ENCODE data around the gene SPIRE2.
"Not testable (repeated sequence)": the region's sequence is repeated elsewhere in the genome, so short reads cannot be mapped to it uniquely, and the experiment has no call there.

SPIRE2 gene

DNA sequence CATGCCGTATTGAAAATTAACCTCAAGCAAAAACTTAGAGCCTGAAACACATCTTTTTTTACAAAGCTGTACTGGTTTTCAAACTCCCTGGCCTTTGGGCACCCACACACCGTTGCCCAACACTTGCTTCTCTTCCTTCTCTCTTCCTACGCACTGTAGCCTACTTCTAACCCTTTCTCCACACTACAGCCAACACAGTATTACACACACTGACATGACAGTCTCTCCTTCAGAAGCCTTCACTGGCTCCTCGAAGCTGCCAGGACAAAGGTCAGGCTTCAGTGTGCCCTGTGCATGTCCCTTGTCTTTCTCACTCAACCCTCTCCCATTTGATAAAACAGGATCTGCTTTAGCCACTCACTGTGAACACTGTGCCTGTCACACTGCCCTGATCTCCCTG is 19.8 kb upstream of the SPIRE2 start:
- no peak for FAIRE-seq

DNA sequence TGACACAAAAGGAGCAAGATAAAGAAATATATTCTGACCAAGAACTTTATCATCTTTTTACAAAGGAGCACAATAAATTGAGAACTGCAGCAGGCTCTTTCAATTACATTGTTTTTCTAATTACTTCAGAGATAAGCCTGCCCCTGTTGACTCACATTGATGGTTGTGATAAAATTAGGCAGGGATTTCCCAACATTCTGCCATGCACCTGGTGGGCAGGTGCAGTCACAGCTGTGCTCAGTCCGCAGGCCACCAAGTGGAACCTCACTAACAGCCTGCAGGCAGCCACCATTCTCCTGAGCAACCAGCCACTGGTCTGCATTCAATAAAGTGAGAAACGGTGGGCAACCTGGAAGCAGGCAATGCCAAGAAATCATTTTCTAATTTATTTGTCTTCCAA is 17.0 kb upstream of the SPIRE2 start:
- no peak for FAIRE-seq

DNA sequence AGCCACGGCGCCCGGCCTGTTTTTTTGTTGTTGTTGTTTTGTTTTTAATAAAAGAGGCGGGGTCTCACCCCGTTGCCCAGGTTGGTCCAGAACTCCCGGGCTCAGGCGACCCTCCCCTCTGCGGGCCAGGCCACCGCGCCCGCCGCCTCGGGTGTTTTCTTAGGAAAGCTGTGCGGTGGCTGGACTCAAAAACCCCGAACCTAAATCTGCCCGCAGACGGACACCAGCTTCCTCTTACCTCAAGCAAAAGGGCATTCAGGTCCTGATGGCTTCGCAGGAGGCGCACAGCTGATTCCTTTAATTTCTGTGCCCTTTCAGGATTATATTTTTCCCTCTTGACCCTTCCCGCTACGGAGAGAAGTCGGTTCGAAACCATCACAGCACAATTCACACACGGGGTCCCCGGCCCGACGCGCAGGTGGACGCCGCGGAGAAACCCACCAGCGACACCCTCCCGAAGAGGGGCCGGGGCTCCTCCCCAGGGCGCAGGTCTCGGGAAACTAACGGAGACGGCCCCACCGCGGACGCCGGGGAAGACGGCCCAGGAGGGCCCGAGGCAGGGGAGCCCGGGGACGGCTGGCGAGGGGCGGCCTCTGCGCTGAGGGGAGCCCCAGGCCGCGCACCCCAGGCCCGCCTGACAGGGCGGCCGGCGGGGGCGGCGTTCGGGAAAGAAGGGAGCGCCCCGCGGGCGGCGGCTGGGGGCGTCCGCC is 12.5 kb upstream of the SPIRE2 start:
- no peak for FAIRE-seq

DNA sequence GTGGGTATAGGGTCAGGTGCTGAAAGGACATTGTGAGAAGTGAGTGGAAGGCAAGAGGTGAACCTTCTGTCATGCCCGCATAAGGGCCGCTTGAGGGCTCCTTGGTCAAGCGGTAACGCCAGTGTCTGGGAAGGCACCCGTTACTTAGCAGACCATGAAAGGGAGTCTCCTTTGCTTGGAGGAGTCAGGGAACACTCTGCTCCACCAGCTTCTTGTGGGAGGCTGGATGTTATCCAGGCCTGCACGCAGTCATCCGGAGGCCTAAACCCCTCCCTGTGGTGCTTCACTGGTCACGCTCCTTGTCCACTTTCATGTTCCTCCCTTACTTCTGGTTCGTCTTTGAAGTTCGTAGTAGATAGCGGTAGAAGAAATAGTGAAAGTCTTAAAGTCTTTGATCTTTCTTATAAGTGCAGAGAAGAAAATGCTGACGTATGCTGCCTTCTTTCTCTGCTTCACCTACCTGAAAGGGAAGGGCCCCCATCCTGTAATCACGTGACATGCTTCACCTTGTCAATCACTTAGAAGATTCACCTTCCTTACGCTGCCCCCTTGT is 9.3 kb upstream of the SPIRE2 start:
- FAIRE-seq: not testable (repeated sequence)

DNA sequence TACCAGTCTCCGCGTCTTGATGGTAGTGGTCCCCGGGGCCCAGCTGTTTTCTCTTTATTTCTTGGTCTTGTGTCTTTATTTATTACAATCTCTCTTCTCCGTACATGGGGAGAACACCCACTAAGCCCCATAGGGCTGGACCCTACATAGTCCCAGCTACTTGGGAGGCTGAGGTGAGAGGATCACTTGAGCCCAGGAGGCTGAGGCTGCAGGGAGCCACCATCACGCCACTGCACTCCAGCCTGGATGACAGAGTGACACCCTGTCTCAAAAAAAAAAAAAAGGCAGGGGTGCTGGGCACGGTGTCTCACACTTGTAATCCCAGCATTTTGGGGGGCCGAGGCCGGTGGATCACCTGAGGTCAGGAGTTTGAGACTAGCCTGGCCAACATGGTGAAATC is 8.8 kb upstream of the SPIRE2 start:
- FAIRE-seq: not testable (repeated sequence)

DNA sequence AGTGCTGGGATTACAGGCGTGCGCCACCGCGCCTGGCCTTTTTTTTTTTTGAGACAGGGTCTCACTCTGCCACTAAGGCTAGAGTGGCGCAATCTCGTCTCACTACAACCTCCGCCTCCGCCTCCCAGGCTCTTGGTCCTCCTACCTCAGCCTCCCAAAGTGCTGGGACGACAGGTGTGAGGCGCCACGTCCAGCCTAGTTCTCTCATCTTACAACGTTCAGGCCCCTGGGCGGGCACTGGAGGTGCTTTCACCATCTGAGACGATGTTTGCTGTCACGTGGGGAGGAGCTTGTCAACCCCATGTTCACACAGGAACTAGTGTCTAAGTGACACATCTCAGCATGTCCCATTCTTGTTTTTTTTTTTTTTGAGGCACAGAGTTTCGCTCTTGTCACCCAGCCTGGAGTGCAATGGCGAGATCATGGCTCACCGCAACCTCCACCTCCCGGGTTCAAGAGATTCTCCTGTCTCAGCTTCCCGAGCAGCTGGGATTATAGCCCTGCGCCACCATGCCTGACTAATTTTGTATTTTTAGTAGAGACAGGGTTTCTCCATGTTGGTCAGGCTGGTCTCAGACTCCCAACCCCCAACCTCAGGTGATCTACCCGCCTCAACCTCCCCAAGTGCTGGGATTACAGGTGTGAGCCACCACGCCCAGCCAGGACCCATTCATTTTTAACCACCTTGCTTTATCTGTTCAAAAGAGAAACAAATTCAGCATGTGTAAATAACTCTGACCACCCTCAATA is 6.7 kb upstream of the SPIRE2 start:
- FAIRE-seq: no peak

DNA sequence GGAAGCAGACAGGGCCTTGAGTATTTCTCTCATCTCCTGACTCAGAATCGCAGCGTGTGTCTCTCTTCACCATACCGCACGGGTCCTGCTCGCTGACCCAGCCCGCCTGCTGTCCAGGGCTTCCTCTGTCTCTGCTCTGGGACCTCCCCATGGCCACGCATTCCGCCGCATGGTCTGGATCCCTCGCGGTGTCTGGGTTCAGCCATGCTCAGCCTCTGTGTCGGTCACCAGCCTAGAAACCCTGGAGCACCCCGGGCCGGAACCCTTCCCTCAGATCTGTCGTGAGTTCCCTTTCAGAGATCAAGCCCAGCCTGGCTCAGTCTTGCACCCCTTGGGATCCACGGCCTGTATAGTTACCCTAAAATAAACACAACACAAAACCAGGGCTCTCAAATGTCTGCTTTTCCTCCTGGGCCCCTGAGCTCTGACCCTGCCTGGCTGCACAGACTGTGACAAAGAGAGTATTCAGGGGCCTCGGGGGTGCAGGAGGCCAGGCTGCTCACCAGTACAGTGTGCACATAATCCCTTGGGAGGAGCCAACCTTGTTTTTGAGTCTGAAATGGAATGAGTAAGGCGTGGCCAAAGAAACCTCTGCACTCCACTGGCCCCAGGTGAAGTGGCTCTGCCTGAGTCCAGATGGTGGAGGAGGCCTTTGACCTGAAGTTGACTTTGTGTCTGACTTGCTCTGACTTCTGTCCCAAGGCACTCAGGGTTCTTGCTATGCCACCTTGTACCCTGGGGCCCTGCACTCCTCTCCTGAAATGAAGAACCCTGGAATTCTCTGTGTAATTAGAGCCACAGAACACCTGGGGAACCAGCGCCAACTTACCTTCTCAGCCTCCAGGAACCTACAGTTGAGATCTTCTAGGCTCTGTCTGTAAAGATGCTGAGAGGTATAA is 5.8 kb upstream of the SPIRE2 start:
- FAIRE-seq: no peak

DNA sequence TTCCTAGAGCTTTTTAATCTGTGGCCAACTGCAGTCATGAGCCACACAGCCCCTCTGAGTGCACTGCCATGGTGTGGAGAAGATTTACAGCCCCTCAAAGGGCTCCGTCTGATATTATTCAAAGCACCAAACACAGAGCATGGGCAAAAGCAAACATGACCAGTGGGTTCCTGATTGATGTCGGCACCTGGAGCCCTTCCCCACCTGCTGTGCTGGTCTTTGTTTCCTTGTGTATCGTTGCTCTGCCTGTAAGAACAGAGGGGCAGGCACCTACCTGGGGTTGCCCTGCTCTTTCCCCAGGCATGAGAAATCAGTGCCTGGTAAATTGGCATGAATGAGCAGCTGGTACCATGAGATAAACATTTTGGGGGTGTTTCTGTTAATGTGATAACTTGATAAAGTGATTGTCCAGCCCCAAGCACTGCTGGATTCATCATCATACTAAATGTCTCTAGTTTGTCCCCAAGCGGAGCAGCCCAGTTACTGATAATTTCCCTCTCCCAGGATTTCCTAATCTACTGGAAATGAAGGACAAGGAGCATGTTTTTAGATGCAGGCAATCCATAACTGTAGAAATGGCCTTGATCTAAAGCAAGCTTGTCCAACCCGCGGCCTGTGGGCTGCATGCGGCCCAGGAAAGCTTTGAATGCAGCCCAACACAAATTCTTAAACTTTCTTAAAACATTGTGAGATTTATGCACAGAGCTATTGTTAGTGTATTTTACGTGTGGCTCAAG is 5.0 kb upstream of the SPIRE2 start:
- FAIRE-seq: no peak

DNA sequence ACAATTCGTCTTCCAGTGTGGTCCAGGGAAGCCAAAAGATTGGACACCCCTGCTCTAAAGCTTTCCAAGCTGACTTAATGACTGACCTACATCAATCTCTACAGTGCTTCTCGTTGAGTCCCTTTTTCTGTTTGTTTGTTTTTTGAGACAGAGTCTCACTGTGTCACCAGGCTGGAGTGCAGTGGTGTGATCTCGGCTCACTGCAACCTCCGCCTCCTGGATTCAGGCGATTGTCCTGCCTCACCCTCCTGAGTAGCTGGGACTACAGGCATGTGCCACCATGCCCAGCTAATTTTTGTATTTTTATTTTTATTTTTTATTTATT is 4.5 kb upstream of the SPIRE2 start:
- not testable (repeated sequence) for FAIRE-seq

DNA sequence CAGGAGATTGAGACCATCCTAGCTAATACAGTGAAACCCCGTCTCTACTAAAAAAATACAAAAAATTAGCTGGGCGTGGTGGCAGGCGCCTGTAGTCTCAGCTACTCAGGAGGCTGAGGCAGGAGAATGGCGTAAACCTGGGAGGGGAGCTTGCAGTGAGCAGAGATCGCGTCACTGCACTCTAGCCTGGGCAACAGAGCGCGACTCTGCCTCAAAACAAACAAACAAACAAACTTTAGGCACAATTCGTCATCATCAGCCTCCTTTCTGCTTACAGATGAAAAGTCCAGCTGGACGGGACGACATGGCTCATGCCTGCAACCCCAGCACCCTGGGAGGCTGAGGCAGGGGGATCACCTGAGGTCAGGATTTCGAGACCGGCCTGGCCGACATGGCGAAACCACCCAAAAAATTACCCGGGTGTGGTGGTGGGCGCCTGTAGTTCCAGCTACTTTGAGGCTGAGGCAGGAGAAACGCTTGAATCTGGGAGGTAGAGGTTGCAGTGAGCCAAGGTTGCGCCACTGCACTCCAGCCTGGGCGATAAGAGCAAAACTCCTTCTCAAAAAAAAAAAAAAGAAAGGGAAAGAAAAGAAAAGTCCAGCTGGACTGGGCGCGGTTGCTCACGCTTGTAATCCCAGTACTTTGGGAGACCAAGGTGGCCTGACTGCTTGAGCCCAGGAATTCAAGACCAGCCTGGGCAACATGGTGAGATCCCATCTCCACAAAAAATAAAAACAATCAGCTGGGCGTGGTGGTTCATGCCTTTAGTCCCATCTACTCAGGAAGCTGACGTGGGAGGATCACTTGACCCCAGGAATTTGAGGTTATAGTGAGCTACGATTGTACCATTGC is 1.5 kb upstream of the SPIRE2 start:
- FAIRE-seq: no peak

DNA sequence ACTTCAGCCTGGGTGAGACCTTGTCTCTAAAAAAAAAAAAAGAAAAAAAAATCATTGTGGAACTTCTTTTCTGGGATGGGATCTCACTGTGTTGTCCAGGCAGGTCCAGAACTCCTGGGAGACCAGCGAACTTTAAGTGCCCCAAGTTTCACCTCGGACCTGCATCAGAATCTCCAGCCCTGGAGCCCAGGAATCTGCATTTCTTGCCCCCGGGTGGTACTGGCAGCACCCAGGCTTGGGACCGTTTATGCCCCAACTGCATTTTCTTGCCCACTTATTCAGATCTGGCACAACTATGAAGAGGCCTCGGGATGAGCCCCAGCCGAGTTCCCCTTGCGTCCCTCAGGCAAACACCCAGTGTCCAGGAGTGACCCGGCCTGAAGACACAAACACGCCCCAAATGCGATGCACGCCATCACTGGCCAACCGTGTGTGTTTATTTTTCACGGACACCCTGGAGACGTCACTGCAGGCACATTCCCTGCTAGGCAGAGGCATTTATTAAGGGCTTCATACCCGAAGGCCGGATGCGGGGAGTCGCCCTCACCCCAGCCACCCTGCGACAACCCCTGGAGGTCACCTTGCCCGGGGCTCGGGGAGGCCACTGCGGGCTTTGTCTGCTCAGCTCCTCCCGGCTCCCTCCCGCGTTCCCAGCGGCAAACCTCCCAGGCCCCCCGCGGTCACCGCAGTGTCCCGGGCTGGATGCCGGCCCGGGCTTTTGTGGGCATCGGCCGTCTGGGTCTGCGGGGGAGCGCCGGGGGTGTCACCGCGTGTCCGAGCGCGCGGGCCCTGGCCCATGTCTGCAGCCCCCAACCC is 684 bp upstream of the SPIRE2 start:
- FAIRE-seq: no peak

DNA sequence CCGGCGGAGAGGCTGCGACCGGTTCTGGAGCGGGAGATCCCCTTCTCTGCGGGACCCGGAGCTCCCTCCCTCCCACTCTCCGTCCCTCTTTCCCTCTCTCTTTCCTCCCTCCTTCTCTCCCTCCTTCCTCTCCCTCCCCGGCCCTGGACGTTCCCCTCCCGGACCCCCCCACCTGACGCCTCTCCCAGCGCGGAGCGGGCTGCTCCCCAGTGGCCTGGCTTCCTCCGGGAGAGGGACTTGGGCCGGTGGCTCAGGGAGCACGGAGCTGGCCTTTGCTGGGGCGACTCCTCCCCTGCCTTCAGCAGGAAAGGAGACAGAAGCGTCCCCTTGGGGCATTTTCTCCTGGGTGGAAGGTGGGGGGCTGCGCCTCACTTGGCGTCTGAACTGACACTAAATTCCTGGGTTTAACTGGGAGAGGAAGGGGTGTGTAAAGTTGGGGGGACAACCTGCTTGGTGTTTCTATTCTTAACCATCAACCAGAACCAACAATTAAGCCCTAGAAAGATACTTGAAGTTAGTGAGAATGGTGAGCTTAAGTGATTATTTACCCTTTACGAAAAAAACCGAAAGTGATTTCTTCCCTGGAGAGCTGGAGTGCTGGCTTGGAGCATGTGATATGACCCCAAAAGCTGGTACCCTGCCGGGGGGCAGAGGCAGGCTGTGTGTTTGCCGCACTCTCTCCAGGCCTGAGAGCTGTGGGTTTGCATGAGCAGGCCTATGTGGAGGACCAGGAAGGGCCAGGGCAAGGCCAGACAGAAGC is 775 bp downstream of the SPIRE2 start:
- FAIRE-seq: no peak

DNA sequence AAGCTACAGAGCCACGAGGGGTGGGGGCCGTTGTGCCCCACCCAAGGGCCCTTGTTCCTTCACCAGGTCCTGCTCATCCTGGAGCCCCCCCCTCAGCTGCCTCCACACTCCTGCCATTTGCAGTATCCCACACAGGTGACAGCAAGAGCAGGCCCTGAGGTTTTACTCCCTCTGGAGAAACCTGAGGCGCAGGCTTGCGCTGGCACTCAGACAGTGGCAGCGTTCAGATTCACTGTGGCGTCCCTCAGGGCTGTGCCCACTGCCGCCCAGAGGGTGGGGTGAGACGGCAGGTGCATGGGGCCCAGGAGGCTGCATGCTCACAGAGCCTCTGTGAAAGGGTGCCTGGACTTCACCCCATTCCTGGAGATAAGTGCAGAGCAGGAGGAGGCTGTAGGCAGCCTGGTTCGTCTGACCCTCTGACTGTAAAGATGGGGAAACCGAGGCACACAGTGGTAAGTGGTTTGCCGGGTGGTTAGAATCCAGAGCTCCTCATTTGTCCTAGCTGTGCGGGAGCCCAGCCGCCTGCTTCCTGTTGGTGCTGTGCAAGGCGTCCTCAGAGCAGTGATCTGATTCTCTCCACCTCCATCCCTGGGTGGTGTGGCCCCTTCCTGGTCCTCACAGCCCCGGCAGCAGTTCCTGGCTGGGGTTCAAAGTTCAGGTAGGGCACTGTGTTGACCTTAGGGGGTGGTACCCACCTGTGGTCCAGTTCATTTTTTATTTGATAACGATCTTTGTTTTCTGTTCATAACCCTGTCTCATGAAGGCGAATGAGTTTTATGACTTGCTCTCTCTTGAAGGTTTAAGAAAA is 1.6 kb downstream of the SPIRE2 start:
- FAIRE-seq: no peak

DNA sequence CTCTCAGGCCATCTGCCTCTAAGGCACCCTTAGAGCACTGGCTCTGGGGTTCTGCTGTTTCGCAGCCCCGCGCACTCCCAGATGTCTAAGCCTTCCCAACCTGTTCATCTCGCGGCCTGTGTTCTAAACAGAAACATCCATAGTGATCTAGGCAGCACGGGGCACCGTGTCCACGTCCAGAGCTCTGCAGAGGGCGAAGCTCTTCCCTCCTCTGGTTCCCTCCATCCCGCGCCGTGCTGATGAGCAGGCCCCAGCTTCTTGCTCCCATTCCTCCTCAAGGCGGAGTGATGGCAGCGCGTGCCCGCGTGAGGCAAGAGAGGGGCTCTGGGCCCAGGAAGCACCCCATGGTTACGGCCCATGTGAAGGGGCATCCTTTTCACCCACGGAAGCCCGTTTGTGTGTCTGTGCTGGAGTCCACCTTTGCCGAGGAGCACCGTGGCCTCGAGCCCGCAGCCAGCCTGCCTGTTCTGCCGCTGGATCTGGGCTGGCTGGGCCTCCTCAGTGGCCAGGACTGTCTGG is 3.6 kb downstream of the SPIRE2 start:
- no peak for FAIRE-seq

DNA sequence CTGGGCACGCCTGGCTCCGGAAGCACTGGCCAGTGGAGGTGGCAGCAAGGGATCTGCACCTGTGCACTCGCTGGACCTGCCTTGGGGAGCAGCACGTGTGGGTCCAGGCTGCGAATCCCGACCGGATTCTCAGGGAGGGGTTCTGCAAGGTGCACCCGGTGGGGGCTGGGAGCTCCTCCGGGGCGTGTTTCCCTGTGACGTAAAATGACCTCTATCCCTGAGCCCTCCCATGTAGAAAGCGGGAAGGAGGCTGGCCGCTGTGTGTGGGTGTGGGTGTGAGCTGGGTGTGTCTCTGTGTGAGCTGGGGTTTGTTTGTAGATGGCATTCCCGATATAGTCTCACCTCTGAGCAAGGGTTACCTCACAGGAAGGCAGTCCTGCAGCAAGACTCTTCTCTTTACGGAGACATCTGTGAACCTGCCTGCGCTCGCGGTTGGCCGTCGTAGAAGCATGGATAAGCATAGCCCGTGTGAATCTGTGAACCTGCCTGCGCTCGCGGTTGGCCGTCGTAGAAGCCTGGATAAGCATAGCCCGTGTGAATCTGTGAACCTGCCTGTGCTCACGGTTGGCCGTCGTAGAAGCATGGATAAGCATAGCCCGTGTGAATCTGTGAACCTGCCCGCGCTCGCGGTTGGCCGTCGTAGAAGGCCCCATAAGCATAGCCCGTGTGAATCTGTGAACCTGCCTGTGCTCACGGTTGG is 5.5 kb downstream of the SPIRE2 start:
- not testable (repeated sequence) for FAIRE-seq

DNA sequence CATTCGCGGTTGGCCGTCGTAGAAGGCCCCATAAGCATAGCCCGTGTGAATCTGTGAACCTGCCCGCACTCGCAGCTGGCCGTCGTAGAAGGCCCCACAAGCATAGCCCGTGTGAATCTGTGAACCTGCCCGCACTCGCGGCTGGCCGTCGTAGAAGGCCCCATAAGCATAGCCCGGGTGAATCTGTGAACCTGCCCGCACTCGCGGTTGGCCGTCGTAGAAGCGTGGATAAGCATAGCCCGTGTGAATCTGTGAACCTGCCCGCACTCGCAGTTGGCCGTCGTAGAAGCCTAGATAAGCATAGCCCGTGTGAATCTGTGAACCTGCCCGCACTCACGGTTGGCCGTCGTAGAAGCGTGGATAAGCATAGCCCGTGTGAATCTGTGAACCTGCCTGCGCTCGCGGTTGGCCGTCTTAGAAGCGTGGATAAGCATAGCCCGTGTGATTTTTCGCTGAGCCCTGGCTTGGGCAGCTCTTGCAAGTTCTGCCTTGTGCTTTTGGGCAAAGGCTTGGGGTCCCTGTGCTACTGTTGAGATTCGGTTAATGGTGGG is 6.6 kb downstream of the SPIRE2 start:
- not testable (repeated sequence) for FAIRE-seq

DNA sequence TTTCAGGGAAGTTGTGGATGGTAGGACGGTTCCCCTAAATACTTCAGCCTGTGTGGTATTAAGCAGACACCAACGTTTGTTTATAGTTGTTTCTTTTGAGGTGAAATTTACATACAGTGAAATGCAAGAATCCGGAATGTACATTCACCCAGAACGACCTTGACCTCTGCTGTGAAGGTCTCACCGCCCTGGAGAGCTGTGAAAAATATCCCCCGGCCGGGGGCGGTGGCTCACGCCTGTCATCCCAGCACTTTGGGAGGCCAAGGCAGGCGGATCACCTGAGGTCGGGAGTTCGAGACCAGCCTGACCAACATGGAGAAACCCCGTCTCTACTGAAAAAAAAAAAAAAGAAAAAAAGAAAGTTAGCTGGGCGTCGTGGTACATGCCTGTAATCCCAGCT is 8.2 kb downstream of the SPIRE2 start:
- FAIRE-seq: not testable (repeated sequence)
